ENCODE measurements around the gene ZNF839.

DNA sequence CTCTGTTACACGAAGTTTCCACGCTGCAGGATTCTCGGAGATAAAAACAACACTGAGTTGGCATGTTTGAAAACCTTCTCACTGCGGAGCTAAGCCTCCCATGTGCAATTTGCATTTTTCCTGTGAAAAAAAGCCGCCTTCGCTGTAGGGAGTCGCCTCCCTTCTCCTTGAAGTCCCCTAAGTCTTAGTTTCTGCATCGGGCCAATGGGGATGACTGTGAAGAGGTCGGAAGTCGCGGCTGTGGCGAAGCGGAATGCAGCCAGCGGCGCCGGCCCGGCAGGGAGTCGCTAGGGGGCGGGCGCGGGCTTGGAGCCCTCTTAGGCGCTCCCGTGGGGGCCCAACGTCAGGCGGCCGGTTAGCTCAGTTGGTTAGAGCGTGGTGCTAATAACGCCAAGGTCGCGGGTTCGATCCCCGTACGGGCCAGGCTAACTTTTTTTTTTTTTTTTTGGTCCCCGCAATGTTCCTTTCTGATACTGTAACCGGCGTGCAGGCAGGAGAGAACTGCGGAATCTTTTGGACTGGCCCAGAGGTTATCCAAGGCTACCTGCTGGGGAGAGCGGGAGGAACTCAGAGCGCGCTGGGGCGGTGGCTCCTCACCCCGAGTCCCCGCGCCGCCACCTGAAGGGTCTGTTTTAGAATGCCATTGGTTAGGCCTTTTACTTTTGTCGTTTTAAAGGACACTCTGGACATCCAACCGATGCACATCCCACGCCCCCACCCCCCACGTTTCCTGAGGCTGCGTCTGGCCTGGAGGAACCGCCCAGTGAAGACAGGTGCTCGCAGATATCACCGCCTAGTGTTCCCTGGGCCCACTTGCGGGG is 2.6 kb upstream of the ZNF839 start:
- TF ChIP-seq MYC (IDR thresholded peaks at IDR 0.05; ENCODE audit: low read depth, low read length) (0 out of 2 replicates have a peak, but pooled peaks have one; percentile 32), CTCF (IDR thresholded peaks at IDR 0.05; ENCODE audit: low read depth, low read length) (peak; percentile 59), MAX (IDR thresholded peaks at IDR 0.05; ENCODE audit: low read depth, low read length) (0 out of 2 replicates have a peak, but pooled peaks have one; percentile 2), POLR2A (IDR thresholded peaks at IDR 0.05; ENCODE audit: extremely low read depth, insufficient read length) (peak; percentile 25)

Measured in NB4 (cell line).